Gastroesophageal sphincter (tissue), 4 donors: ENCODE data around the gene CUL9. TPM values are rescaled to one million over a fixed set of nuclear protein-coding genes. Genes with fewer than 3 reads are reported as not detected.
A peak's percentile ranks its signal among the peaks of the same experiment; 100 is the strongest.
"Not testable (repeated sequence)": the region's sequence is repeated elsewhere in the genome, so short reads cannot be mapped to it uniquely, and the experiment has no call there.

ENCODE experiments used
- ATAC-seq: fragments of 150-250 bp; one replicate; pipeline ENCODE4 v1.9.1; 2016; ENCODE audit warnings: mild to moderate bottlenecking, moderate library complexity
- H3K27ac ChIP-seq, 4 donors: fragments of 200-600 bp; sonication (generic) in 3 of 4; 1 replicate in 3 of 4; 2 replicates in 1 of 4; pipeline ENCODE4 v1.5.1; 2016 to 2019
- H3K27me3 ChIP-seq: fragments of 200-600 bp; sonication (generic); one replicate; pipeline ENCODE4 v1.5.1; 2019
- H3K36me3 ChIP-seq, 2 donors: fragments of 200-600 bp; sonication (generic); one replicate each; pipeline ENCODE4 v1.5.1; 2019; ENCODE audit warnings: control low read depth in 1 of 2
- H3K4me1 ChIP-seq, 3 donors: fragments of 200-600 bp; sonication (generic); 1 replicate in 2 of 3; 2 replicates in 1 of 3; pipeline ENCODE4 v1.5.1; 2016 to 2019; ENCODE audit warnings: control low read depth in 2 of 3
- H3K4me3 ChIP-seq, 2 donors: fragments of 200-600 bp; sonication (generic); one replicate each; pipeline ENCODE4 v1.5.1; 2019; ENCODE audit warnings: mild to moderate bottlenecking in 1 of 2, moderate library complexity in 1 of 2
- H3K9me3 ChIP-seq, 3 donors: fragments of 200-600 bp; sonication (generic); one replicate each; pipeline ENCODE4 v1.5.1; 2017 to 2019; ENCODE audit warnings: control low read depth in 2 of 3
- EP300 ChIP-seq: sonication (generic); formaldehyde crosslinking; IDR thresholded peaks from one replicate; pipeline ENCODE4 v1.6.1; 2017; ENCODE audit warnings: antibody characterized with exemption, mild to moderate bottlenecking
- POLR2A ChIP-seq, 2 donors: fragments of 450-650 bp; IDR thresholded peaks; one replicate each; pipeline ENCODE4 v1.6.1; 2017; ENCODE audit warnings: antibody characterized with exemption in 2 of 2, mild to moderate bottlenecking in 2 of 2, moderate library complexity in 1 of 2
- POLR2AphosphoS5 ChIP-seq: sonication (generic); formaldehyde crosslinking; IDR thresholded peaks from one replicate; pipeline ENCODE4 v1.6.1; 2017; ENCODE audit warnings: antibody characterized with exemption
- WGBS, 2 donors: methylation state at CpG; one replicate each; pipeline ENCODE4 v1.1.5; 2018; ENCODE audit warnings: low coverage in 1 of 2; 5-methylcytosine and 5-hydroxymethylcytosine counted together
- total RNA-seq, 4 donors: library from RNA; depleted of rRNA; stranded (reverse); fragments of >200 nt; gene quantifications; one replicate each; pipeline ENCODE4 v1.1.0, GENCODE V29; 2016
- TF ChIP-seq, protein P1 (sequence below), 4 experiments: fragments of 200-600 bp in 2 of 4; fragments of 450-650 bp in 2 of 4; sonication (generic) in 1 of 4; IDR thresholded peaks; one replicate each; pipeline ENCODE4 v1.5.1; 2017 to 2019; ENCODE audit warnings: antibody characterized with exemption in 4 of 4, mild to moderate bottlenecking in 2 of 4, moderate library complexity in 2 of 4

Gene CUL9
- 10 to 100 TPM; 23.2 to 36.6 (median 24.2) TPM for total RNA-seq

DNA sequence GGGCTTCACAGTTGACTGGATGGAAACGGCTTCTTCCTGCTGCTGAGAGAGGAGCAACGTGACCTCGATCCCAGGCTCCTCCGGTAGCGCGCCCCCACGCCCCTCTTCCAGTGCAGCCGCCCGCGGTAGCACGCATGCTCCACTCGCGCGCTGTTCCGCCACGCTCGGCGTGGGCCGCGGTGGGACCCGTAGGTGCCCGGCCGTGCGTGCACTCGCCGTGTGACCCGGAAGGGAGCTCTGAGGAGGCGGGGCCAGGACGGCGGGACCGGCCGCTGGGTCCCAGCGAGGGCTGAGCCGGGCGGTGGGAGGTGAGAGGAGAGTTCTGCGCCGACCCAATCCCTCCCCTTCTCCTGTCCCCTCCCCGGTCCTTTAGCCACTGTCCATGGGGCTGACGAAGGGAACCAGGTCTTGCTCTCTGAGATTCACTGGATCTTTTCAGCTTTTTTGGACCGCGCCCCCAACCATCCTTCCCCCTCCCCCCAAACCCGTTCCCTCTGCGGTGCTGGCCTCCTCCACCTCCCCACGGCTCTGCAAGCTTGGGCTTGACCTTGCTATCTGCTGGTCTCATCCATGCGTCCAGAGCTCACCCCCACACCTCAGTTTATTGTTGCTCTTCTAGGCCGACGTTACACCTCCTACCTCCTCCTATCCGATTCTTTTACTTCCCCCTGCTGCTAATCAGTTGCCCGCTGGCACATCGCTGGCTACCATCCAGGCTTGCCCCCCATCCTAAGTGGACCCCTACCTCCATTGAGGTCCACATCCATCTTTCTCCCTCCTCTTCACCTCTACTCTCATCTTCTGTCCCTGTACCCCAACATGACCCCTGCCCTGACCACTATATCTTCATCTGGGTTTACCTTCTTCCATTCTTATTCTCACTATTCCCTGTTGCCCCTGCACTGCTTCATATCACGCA, at the start of gene CUL9:
Gene CUL9 (plus strand): TSS at position 255 of the 919 bp plus-strand sequence. CDS start 2,115 bp downstream, outside the sequence.
- peaks cover 0 to 67% of the 10 kb centered on the region in 2 donors for H3K36me3 ChIP-seq
- H3K27ac ChIP-seq, result peak within 1 kb of the TSS; percentile 60 to 91 (median 84)
- peaks cover 2 to 51% (median 4%) of the 10 kb centered on the region in 3 donors for H3K4me1 ChIP-seq
- peak; percentile 96 for ATAC-seq
- peak within 1 kb of the TSS; percentile 83 to 96 for H3K4me3 ChIP-seq
- TF ChIP-seq POLR2A (IDR thresholded peaks at IDR 0.05) (peak; percentile 58 to 62), EP300 (no peak), POLR2AphosphoS5 (peak; percentile 95)
- TF ChIP-seq, protein P1, sequence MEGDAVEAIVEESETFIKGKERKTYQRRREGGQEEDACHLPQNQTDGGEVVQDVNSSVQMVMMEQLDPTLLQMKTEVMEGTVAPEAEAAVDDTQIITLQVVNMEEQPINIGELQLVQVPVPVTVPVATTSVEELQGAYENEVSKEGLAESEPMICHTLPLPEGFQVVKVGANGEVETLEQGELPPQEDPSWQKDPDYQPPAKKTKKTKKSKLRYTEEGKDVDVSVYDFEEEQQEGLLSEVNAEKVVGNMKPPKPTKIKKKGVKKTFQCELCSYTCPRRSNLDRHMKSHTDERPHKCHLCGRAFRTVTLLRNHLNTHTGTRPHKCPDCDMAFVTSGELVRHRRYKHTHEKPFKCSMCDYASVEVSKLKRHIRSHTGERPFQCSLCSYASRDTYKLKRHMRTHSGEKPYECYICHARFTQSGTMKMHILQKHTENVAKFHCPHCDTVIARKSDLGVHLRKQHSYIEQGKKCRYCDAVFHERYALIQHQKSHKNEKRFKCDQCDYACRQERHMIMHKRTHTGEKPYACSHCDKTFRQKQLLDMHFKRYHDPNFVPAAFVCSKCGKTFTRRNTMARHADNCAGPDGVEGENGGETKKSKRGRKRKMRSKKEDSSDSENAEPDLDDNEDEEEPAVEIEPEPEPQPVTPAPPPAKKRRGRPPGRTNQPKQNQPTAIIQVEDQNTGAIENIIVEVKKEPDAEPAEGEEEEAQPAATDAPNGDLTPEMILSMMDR (IDR thresholded peaks at IDR 0.05), result peak in 1 of 4 experiments; percentile 23
- no peaks in the 10 kb centered on the region for H3K9me3 ChIP-seq
- WGBS, 2 donors, result 1 to 2% methylated on average over 15 to 22 of the region's 51 CpGs
- H3K27me3 ChIP-seq, result no peaks in the 10 kb centered on the region

GRCh38 chr6:43138267-43138666, 43.7 kb upstream of the CUL9 start:
- H3K36me3 ChIP-seq, result no peaks in the 10 kb centered on the region
- H3K4me1 ChIP-seq, result peaks cover 0 to 6% (median 0%) of the 10 kb centered on the region in 3 donors
- no peaks in the 10 kb centered on the region for H3K27me3 ChIP-seq
- no peak overlapping the region for H3K4me3 ChIP-seq
- TF ChIP-seq EP300, result no peak
- no peak for ATAC-seq
- WGBS, 2 donors, result 77% methylated on average over 3 of the region's 3 CpGs; no CpG with 5 or more reads in 1 of the 2 donors
- no peak overlapping the region for H3K27ac ChIP-seq
- H3K9me3 ChIP-seq, result no peaks in the 10 kb centered on the region

DNA sequence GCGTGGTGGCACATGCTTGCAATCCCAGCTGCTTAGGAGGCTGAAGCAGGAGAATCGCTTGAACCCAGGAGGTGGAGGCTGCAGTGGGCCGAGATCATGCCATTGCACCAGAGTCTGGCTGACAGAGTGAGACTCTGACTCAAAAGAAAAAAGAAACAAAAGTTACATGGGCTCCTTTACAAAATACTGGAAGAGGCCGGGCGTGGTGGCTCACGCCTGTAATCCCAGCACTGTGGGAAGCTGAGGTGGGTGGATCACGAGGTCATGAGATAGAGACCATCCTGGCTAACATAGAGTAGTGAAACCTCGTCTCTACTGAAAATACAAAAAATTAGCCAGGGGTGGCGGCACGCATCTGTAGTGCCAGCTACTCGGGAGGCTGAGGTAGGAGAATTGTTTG, 42.0 kb upstream of the CUL9 start:
- H3K27ac ChIP-seq, H3K27me3 ChIP-seq, H3K9me3 ChIP-seq, ATAC-seq, H3K36me3 ChIP-seq, H3K4me3 ChIP-seq: not testable (repeated sequence)
- 79% methylated on average over 6 to 10 of the region's 11 CpGs for WGBS, 2 donors
- H3K4me1 ChIP-seq, result peaks cover 0 to 16% (median 6%) of the 10 kb centered on the region in 3 donors

GRCh38 chr6:43141644-43142043, 40.4 kb upstream of the CUL9 start:
- no peak for ATAC-seq
- TF ChIP-seq EP300 (no peak), POLR2A (IDR thresholded peaks at IDR 0.05) (no peak), POLR2AphosphoS5 (no peak)
- TF ChIP-seq, protein P1 (IDR thresholded peaks at IDR 0.05), result no peak
- Histone ChIP-seq H3K4me1 (peaks cover 0 to 16% (median 6%) of the 10 kb centered on the region in 3 donors), H3K9me3 (no peaks in the 10 kb centered on the region), H3K36me3 (no peaks in the 10 kb centered on the region), H3K4me3 (no peak overlapping the region), H3K27ac (no peak overlapping the region), H3K27me3 (no peaks in the 10 kb centered on the region)
- WGBS, 2 donors, result 96% methylated on average over 4 of the region's 16 CpGs; no CpG with 5 or more reads in 1 of the 2 donors

GRCh38 chr6:43142101-43142500, 39.9 kb upstream of the CUL9 start:
- Histone ChIP-seq H3K9me3 (no peaks in the 10 kb centered on the region), H3K4me3 (no peak overlapping the region), H3K36me3 (no peaks in the 10 kb centered on the region), H3K27me3 (no peaks in the 10 kb centered on the region), H3K4me1 (peaks cover 0 to 16% (median 6%) of the 10 kb centered on the region in 3 donors), H3K27ac (no peak overlapping the region)
- no peak for TF ChIP-seq POLR2A (IDR thresholded peaks at IDR 0.05)
- TF ChIP-seq EP300, result no peak
- no peak for TF ChIP-seq POLR2AphosphoS5
- TF ChIP-seq, protein P1 (IDR thresholded peaks at IDR 0.05), result no peak
- ATAC-seq, result no peak
- 83% methylated on average over 1 of the region's 14 CpGs; no CpG with 5 or more reads in 1 of the 2 donors for WGBS, 2 donors
